Upper lobe of left lung (tissue), 6 donors: ENCODE results near the gene MMP28. TPM values are rescaled to one million over a fixed set of nuclear protein-coding genes. Genes with fewer than 3 reads are reported as not detected.

Source experiments
- ATAC-seq, 2 donors: fragments of 200-7000 bp; cut with Tn5 transposase; one replicate each; pipeline ENCODE4 v1.9.1; 2022; ENCODE audit warnings: mild to moderate bottlenecking in 2 of 2, moderate library complexity in 2 of 2; ENCODE audit not compliant: low FRiP score in 2 of 2
- DNase-seq, 2 donors: peaks; one replicate each; pipeline ENCODE4 v3.0.0-alpha.2; 2019 to 2020
- H3K27ac ChIP-seq, 4 donors: fragments of 200-600 bp; sonication (generic); one replicate each; pipeline ENCODE4 v1.5.1; 2016 to 2019
- H3K27me3 ChIP-seq, 4 donors: fragments of 200-600 bp; sonication (generic); one replicate each; pipeline ENCODE4 v1.5.1; 2017 to 2019
- H3K36me3 ChIP-seq, 4 donors: fragments of 200-600 bp; sonication (generic); one replicate each; pipeline ENCODE4 v1.5.1; 2016 to 2019
- H3K4me1 ChIP-seq, 4 donors: fragments of 200-600 bp; sonication (generic); one replicate each; pipeline ENCODE4 v1.5.1; 2018 to 2019
- H3K4me3 ChIP-seq, 4 donors: fragments of 200-600 bp; sonication (generic); one replicate each; pipeline ENCODE4 v1.5.1; 2017 to 2019; ENCODE audit warnings: mild to moderate bottlenecking in 2 of 4, moderate library complexity in 1 of 4
- H3K9me3 ChIP-seq, 4 donors: fragments of 200-600 bp; sonication (generic); one replicate each; pipeline ENCODE4 v1.5.1; 2018 to 2019
- EP300 ChIP-seq, 4 donors: sonication (generic); formaldehyde crosslinking; IDR thresholded peaks; one replicate each; pipeline ENCODE4 v1.5.1; 2017; ENCODE audit warnings: antibody characterized with exemption in 4 of 4, control low read depth in 2 of 4
- POLR2A ChIP-seq, 4 donors: fragments of 450-650 bp; IDR thresholded peaks; one replicate each; pipeline ENCODE4 v1.5.1; 2016 to 2017; ENCODE audit warnings: antibody characterized with exemption in 4 of 4, mild to moderate bottlenecking in 2 of 4
- POLR2AphosphoS5 ChIP-seq, 2 donors: sonication (generic); formaldehyde crosslinking; IDR thresholded peaks; one replicate each; pipeline ENCODE4 v1.5.1; 2017; ENCODE audit warnings: antibody characterized with exemption in 2 of 2
- WGBS, 2 donors: methylation state at CpG; one replicate each; pipeline ENCODE4 v1.1.5; 2017 to 2018; 5-methylcytosine and 5-hydroxymethylcytosine counted together
- total RNA-seq, 6 donors: library from RNA; depleted of rRNA in 4 of 6; stranded (reverse); fragments of >200 nt in 4 of 6; gene quantifications; one replicate each; pipeline versions ENCODE4 v1.1.0 to v1.2.1, GENCODE V29; 2016 to 2021
- TF ChIP-seq, protein P1 (sequence below), 6 experiments: fragments of 450-650 bp in 4 of 6; fragments of 200-600 bp in 2 of 6; sonication (generic) in 2 of 6; IDR thresholded peaks; one replicate each; pipeline ENCODE4 v1.5.1; 2016 to 2019; ENCODE audit warnings: antibody characterized with exemption in 6 of 6
- donor health status: DM: no; HTN: no; CAD: no; lungs with moderate emphysema.
- donor health status: DM: no; HTN: yes; CAD: no; lungs with severe emphysema.

Gene MMP28
- total RNA-seq, 6 donors from 2014 or later, result 51.1 to 134 (median 98.5) TPM

DNA sequence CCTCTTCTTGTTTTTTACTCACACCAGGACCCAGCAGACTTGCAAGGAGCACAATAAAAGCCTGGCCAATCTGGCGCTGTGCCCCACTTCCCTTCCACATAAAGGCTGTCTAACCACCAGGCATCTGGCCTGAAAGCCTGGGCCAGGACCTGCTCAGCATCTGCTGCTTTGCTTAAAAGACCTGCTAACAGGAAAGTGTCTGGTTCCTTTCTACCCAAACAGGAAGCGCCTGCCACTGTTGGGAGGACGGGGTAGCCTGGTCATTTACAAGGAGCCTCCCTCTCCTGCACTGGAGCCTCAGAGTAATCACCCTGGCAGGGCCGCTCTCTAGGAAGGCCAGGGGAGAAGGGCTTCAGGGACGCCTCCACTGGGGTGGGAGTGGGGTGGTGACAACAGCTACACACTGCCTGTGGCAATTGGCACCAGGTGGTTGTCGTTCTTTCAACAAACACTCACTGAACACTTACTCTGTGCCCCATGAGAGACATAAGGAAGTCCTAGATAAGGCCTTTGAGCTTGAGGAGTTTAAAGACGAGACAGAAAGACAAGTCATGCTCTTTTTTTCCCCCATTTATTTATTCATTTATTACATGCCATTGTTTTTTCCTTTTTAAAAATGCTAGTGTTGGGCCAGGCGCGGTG is 6.3 kb upstream of the MMP28 start:
- H3K4me1 ChIP-seq, result peaks cover 31 to 47% (median 34%) of the 10 kb centered on the region in 4 donors
- no peaks in the 10 kb centered on the region for H3K36me3 ChIP-seq
- no peaks in the 10 kb centered on the region for H3K27me3 ChIP-seq
- 30 to 35% methylated on average over 9 of the region's 9 CpGs for WGBS, 2 donors
- TF ChIP-seq POLR2AphosphoS5 (IDR thresholded peaks at IDR 0.05) (peak; percentile 56 to 58), EP300 (IDR thresholded peaks at IDR 0.05) (no peak)
- no peak overlapping the region for H3K4me3 ChIP-seq
- ATAC-seq, result peak in 1 of 2 donors; percentile 55
- H3K27ac ChIP-seq, result peak overlapping the region; percentile 52 to 77 (median 71)
- DNase-seq, result peak in 1 of 2 donors; percentile 64
- H3K9me3 ChIP-seq, result no peaks in the 10 kb centered on the region

- Histone ChIP-seq H3K4me1 (peaks cover 41 to 59% (median 46%) of the 10 kb centered on the region in 4 donors), H3K27me3 (peaks cover 0 to 7% (median under 1%) of the 10 kb centered on the region in 4 donors), H3K4me3 (no peak overlapping the region), H3K27ac (peak overlapping the region in 3 of 4 donors; percentile 52 to 77 (median 73)), H3K36me3 (no peaks in the 10 kb centered on the region), H3K9me3 (no peaks in the 10 kb centered on the region)
- TF ChIP-seq POLR2AphosphoS5 (IDR thresholded peaks at IDR 0.05), result peak in 1 of 2 donors; percentile 15
- peak in 1 of 4 donors; percentile 7 for TF ChIP-seq POLR2A (IDR thresholded peaks at IDR 0.05)
- TF ChIP-seq EP300 (IDR thresholded peaks at IDR 0.05), result no peak
- DNase-seq (peak in 1 of 2 donors; percentile 86), ATAC-seq (peak in 1 of 2 donors; percentile 70)
Measured at GRCh38 chr17:35799942-35800341, 4.5 kb upstream of the MMP28 start.

GRCh38 chr17:35797918-35798317 is 2.5 kb upstream of the MMP28 start:
- no peak overlapping the region for H3K4me3 ChIP-seq
- H3K27me3 ChIP-seq, result peaks cover 0 to 12% (median under 1%) of the 10 kb centered on the region in 4 donors

DNA sequence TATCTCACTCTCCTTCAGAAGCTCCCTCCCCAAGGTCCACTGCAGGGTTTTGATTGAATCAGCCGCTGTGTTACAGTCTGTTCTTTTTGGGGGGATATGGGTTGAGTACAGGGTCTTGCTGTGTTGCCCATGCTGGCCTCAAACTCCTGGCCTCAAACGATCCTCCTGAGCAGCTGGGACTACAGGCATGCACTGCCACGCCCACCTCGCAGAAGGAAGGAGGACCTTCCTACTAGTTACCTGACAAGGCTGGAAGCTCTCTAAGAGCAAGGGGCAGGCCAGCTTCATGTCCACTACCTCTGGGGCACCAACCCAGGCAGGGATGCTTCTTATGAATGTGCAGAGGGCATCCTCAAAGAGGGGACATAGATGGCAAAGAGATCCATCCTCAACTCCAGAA is 1.9 kb upstream of the MMP28 start:
- no peak for ATAC-seq
- Histone ChIP-seq H3K27ac (no peak overlapping the region), H3K27me3 (peaks cover 0 to 12% (median under 1%) of the 10 kb centered on the region in 4 donors), H3K9me3 (no peaks in the 10 kb centered on the region), H3K36me3 (no peaks in the 10 kb centered on the region), H3K4me3 (no peak overlapping the region), H3K4me1 (peaks cover 44 to 62% (median 49%) of the 10 kb centered on the region in 4 donors)
- TF ChIP-seq, protein P1, sequence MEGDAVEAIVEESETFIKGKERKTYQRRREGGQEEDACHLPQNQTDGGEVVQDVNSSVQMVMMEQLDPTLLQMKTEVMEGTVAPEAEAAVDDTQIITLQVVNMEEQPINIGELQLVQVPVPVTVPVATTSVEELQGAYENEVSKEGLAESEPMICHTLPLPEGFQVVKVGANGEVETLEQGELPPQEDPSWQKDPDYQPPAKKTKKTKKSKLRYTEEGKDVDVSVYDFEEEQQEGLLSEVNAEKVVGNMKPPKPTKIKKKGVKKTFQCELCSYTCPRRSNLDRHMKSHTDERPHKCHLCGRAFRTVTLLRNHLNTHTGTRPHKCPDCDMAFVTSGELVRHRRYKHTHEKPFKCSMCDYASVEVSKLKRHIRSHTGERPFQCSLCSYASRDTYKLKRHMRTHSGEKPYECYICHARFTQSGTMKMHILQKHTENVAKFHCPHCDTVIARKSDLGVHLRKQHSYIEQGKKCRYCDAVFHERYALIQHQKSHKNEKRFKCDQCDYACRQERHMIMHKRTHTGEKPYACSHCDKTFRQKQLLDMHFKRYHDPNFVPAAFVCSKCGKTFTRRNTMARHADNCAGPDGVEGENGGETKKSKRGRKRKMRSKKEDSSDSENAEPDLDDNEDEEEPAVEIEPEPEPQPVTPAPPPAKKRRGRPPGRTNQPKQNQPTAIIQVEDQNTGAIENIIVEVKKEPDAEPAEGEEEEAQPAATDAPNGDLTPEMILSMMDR (IDR thresholded peaks at IDR 0.05), result no peak
- TF ChIP-seq POLR2AphosphoS5 (IDR thresholded peaks at IDR 0.05), result no peak
- no peak for TF ChIP-seq EP300 (IDR thresholded peaks at IDR 0.05)
- no peak for TF ChIP-seq POLR2A (IDR thresholded peaks at IDR 0.05)
- 78 to 100% methylated on average over 1 to 4 of the region's 4 CpGs for WGBS, 2 donors
- DNase-seq, result no peak

More at GRCh38 chr17:35797918-35798317, 2.5 kb upstream of the MMP28 start:
- TF ChIP-seq, protein P1 (IDR thresholded peaks at IDR 0.05), result no peak
- TF ChIP-seq POLR2A (IDR thresholded peaks at IDR 0.05) (no peak), POLR2AphosphoS5 (IDR thresholded peaks at IDR 0.05) (no peak), EP300 (IDR thresholded peaks at IDR 0.05) (no peak)
- Histone ChIP-seq H3K4me1 (peaks cover 44 to 61% (median 51%) of the 10 kb centered on the region in 4 donors), H3K36me3 (no peaks in the 10 kb centered on the region), H3K9me3 (no peaks in the 10 kb centered on the region), H3K27ac (no peak overlapping the region)
- 79 to 82% methylated on average over 5 of the region's 5 CpGs for WGBS, 2 donors
- ATAC-seq, result no peak
- DNase-seq, result no peak

GRCh38 chr17:35796942-35797341 is 1.5 kb upstream of the MMP28 start:
- H3K27me3 ChIP-seq, result peaks cover 0 to 12% (median under 1%) of the 10 kb centered on the region in 4 donors
- 82 to 100% methylated on average over 1 of the region's 1 CpG for WGBS, 2 donors
- peaks cover 40 to 61% (median 45%) of the 10 kb centered on the region in 4 donors for H3K4me1 ChIP-seq
- H3K27ac ChIP-seq, result no peak overlapping the region
- no peak for TF ChIP-seq POLR2A (IDR thresholded peaks at IDR 0.05)
- TF ChIP-seq, protein P1 (IDR thresholded peaks at IDR 0.05), result no peak
- no peak for TF ChIP-seq POLR2AphosphoS5 (IDR thresholded peaks at IDR 0.05)
- TF ChIP-seq EP300 (IDR thresholded peaks at IDR 0.05), result no peak
- H3K4me3 ChIP-seq, result no peak overlapping the region
- H3K36me3 ChIP-seq, result no peaks in the 10 kb centered on the region
- H3K9me3 ChIP-seq, result no peaks in the 10 kb centered on the region
- DNase-seq (no peak), ATAC-seq (no peak)
